NT2/D1 (cell line): ENCODE data around the gene CTNNA2.

Experiments used
- SUZ12 ChIP-seq: IDR thresholded peaks from 2 replicates; pipeline ENCODE4 v1.6.1; 2011; ENCODE audit not compliant: insufficient read length, insufficient read depth; ENCODE audit errors: extremely low read depth
- ZNF274 ChIP-seq: IDR thresholded peaks from 2 replicates; pipeline ENCODE4 v1.6.1; 2011; ENCODE audit warnings: mild to moderate bottlenecking, low read depth, low read length

DNA sequence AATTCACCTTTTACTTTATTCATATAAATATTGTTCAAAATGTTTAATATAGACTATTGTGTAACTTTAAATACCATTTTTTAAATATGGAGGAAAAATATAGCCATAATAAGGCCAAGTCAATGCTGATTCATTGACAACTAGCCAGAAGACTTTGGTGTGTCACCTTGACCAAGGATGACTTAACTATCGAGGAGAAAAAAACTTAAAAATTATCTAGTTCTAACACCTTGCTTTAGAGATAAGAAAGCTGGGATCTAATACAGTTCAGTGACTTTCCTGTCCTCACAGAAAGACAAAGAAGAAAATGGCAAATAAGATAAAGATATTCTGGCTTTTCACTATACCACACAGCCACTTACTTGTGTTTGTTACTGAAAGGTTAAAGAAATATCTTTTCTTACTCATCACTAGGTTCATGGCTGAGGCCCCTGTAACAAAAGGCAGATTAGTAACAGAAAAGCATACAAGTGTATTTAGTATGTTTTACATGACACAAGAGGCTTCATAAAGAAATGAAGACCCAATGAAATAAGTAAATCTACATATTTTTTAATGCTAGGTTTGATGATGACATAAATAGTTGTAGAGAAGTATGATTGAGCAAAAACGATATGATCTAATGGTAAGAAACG, 857.6 kb downstream of the CTNNA2 start:
- TF ChIP-seq ZNF274 (no peak), SUZ12 (no peak)
